Esophagus squamous epithelium (tissue), 5 donors: Measurements from ENCODE around the gene BLTP3A. TPM values are rescaled to one million over a fixed set of nuclear protein-coding genes. Genes with fewer than 3 reads are reported as not detected.

Source experiments
- DNase-seq: peaks from one replicate; lab custom pipeline; 2025; lab: John Stamatoyannopoulos, UW
- H3K27ac ChIP-seq, 4 donors: fragments of 200-600 bp; sonication (generic); one replicate each; pipeline ENCODE4 v1.5.1; 2016 to 2019; ENCODE audit warnings: mild to moderate bottlenecking in 1 of 4
- H3K27me3 ChIP-seq, 4 donors: fragments of 200-600 bp; sonication (generic); 1 replicate in 3 of 4; 2 replicates in 1 of 4; pipeline versions ENCODE4 v1.5.1 to v1.6.0; 2017 to 2021; ENCODE audit warnings: antibody characterized with exemption in 1 of 4
- H3K36me3 ChIP-seq, 3 donors: fragments of 200-600 bp; sonication (generic); one replicate each; pipeline ENCODE4 v1.5.1; 2016 to 2019
- H3K4me1 ChIP-seq, 3 donors: fragments of 200-600 bp; sonication (generic); one replicate each; pipeline ENCODE4 v1.5.1; 2017 to 2019
- H3K4me3 ChIP-seq, 4 donors: fragments of 200-600 bp; sonication (generic); 1 replicate in 3 of 4; 2 replicates in 1 of 4; pipeline ENCODE4 v1.5.1; 2016 to 2019; ENCODE audit warnings: mild to moderate bottlenecking in 2 of 4, moderate library complexity in 1 of 4
- H3K9me3 ChIP-seq, 3 donors: fragments of 200-600 bp; sonication (generic); one replicate each; pipeline ENCODE4 v1.5.1; 2016 to 2019
- CTCF ChIP-seq, 6 experiments: fragments of 450-650 bp in 4 of 6; fragments of 200-600 bp in 2 of 6; sonication (generic) in 2 of 6; IDR thresholded peaks; one replicate each; pipeline ENCODE4 v1.5.1; 2016 to 2019; ENCODE audit warnings: antibody characterized with exemption in 6 of 6, mild to moderate bottlenecking in 4 of 6, moderate library complexity in 4 of 6
- POLR2A ChIP-seq, 4 donors: fragments of 450-650 bp; IDR thresholded peaks; one replicate each; pipeline ENCODE4 v1.6.1; 2017; ENCODE audit warnings: antibody characterized with exemption in 4 of 4, mild to moderate bottlenecking in 4 of 4, moderate library complexity in 3 of 4
- WGBS, 2 donors: methylation state at CpG; one replicate each; pipeline ENCODE4 v1.1.5; 2018; 5-methylcytosine and 5-hydroxymethylcytosine counted together
- intact Hi-C: fragments of 100-400 bp; cut with DNase I; formaldehyde crosslinking; loops from one replicate; pipeline ENCODE4 v1.15.0; 2022
- total RNA-seq, 4 donors: library from RNA; depleted of rRNA; stranded (reverse); fragments of >200 nt; gene quantifications; one replicate each; pipeline ENCODE4 v1.1.0, GENCODE V29; 2016
- donor health status: DM: yes; HTN: yes; CAD: no.

BLTP3A gene
- total RNA-seq, 4 donors from 2014 or later: 7.0 to 8.2 (median 7.5) TPM

- Histone ChIP-seq H3K27ac (no peak overlapping the region), H3K4me3 (no peak overlapping the region), H3K36me3 (no peaks in the 10 kb centered on the region), H3K27me3 (no peaks in the 10 kb centered on the region), H3K4me1 (peaks cover 0 to 14% (median 5%) of the 10 kb centered on the region in 3 donors), H3K9me3 (no peaks in the 10 kb centered on the region)
- TF ChIP-seq POLR2A (IDR thresholded peaks at IDR 0.05): no peak
- no peak for TF ChIP-seq CTCF (IDR thresholded peaks at IDR 0.05)
- DNase-seq: no peak
- intact Hi-C loops: no loop called here
- 85 to 87% methylated on average over 10 of the region's 10 CpGs for WGBS, 2 donors
Observed at GRCh38 chr6:34810017-34810882, 18.4 kb downstream of the BLTP3A start.

GRCh38 chr6:34810936-34811632 is 19.2 kb downstream of the BLTP3A start:
- no peaks in the 10 kb centered on the region for H3K36me3 ChIP-seq
- intact Hi-C loops: no loop called here

GRCh38 chr6:34813028-34813713 is 21.3 kb downstream of the BLTP3A start:
- TF ChIP-seq CTCF (IDR thresholded peaks at IDR 0.05): no peak
- no peak for TF ChIP-seq POLR2A (IDR thresholded peaks at IDR 0.05)
- no peak overlapping the region for H3K4me3 ChIP-seq
- H3K27ac ChIP-seq: no peak overlapping the region
- DNase-seq: no peak
- H3K27me3 ChIP-seq: no peaks in the 10 kb centered on the region
- H3K36me3 ChIP-seq: no peaks in the 10 kb centered on the region
- WGBS, 2 donors: 71 to 77% methylated on average over 3 of the region's 3 CpGs
- no peaks in the 10 kb centered on the region for H3K4me1 ChIP-seq
- no peaks in the 10 kb centered on the region for H3K9me3 ChIP-seq
- intact Hi-C loops: no loop called here

More at GRCh38 chr6:34810936-34811632, 19.2 kb downstream of the BLTP3A start:
- DNase-seq: no peak
- Histone ChIP-seq H3K27me3 (no peaks in the 10 kb centered on the region), H3K4me3 (no peak overlapping the region), H3K9me3 (no peaks in the 10 kb centered on the region), H3K27ac (no peak overlapping the region), H3K4me1 (peaks cover 0 to 14% (median 5%) of the 10 kb centered on the region in 3 donors)
- TF ChIP-seq CTCF (IDR thresholded peaks at IDR 0.05): no peak
- no peak for TF ChIP-seq POLR2A (IDR thresholded peaks at IDR 0.05)
- 43 to 45% methylated on average over 5 of the region's 5 CpGs for WGBS, 2 donors

- H3K9me3 ChIP-seq: no peaks in the 10 kb centered on the region
- 77 to 78% methylated on average over 5 of the region's 5 CpGs for WGBS, 2 donors
- H3K4me3 ChIP-seq: no peak overlapping the region
- no peaks in the 10 kb centered on the region for H3K4me1 ChIP-seq
- intact Hi-C loops: no loop called here
- no peak for DNase-seq
- no peaks in the 10 kb centered on the region for H3K27me3 ChIP-seq
- TF ChIP-seq CTCF (IDR thresholded peaks at IDR 0.05) (no peak), POLR2A (IDR thresholded peaks at IDR 0.05) (no peak)
- no peak overlapping the region for H3K27ac ChIP-seq
- H3K36me3 ChIP-seq: peaks cover 0 to 3% (median 2%) of the 10 kb centered on the region in 3 donors
Observed at GRCh38 chr6:34816635-34817301, 24.9 kb downstream of the BLTP3A start.
